Osteocyte (in vitro differentiated cells): ENCODE measurements around the gene CCNL2. TPM values are rescaled to one million over a fixed set of nuclear protein-coding genes. Genes with fewer than 3 reads are reported as not detected.

ENCODE experiments used
- DNase-seq: peaks from one replicate; pipeline ENCODE4 v3.0.0; 2021; ENCODE audit warnings: mixed read lengths; ENCODE audit not compliant: unreplicated experiment; ENCODE audit errors: extremely low spot score
- H3K27ac Mint-ChIP-seq: one replicate; pipeline ENCODE4 v1.8.0; 2021; ENCODE audit warnings: mild to moderate bottlenecking, mixed read lengths; ENCODE audit not compliant: unreplicated experiment
- H3K27me3 Mint-ChIP-seq: one replicate; pipeline ENCODE4 v1.8.0; 2021; ENCODE audit warnings: mixed read lengths; ENCODE audit not compliant: unreplicated experiment
- H3K36me3 Mint-ChIP-seq: one replicate; pipeline ENCODE4 v1.8.0; 2021; ENCODE audit warnings: mixed read lengths; ENCODE audit not compliant: unreplicated experiment
- H3K4me1 Mint-ChIP-seq: one replicate; pipeline ENCODE4 v1.8.0; 2021; ENCODE audit warnings: mixed read lengths; ENCODE audit not compliant: unreplicated experiment
- H3K4me3 Mint-ChIP-seq: one replicate; pipeline ENCODE4 v1.8.0; 2021; ENCODE audit warnings: mild to moderate bottlenecking, moderate library complexity, mixed read lengths; ENCODE audit not compliant: unreplicated experiment
- H3K9me3 Mint-ChIP-seq: one replicate; pipeline ENCODE4 v1.8.0; 2021; ENCODE audit warnings: mixed read lengths; ENCODE audit not compliant: unreplicated experiment
- CTCF ChIP-seq: fragments of 200-600 bp; sonication (generic); IDR thresholded peaks from 2 replicates; pipeline ENCODE4 v1.5.0; 2021; ENCODE audit warnings: antibody characterized with exemption, mild to moderate bottlenecking, moderate library complexity
- total RNA-seq: library from RNA; stranded (reverse); gene quantifications from 2 replicates; pipeline ENCODE4 v1.2.1, GENCODE V29; 2021

Gene CCNL2
- total RNA-seq, 1 donor from 2014 or later = 262 TPM

- no peak for DNase-seq
- peaks cover 29% of the 10 kb centered on the region for H3K4me1 Mint-ChIP-seq
- peak overlapping the region; percentile 85 for H3K4me3 Mint-ChIP-seq
- peak overlapping the region; percentile 83 for H3K27ac Mint-ChIP-seq
- peaks cover 33% of the 10 kb centered on the region for H3K36me3 Mint-ChIP-seq
- no peaks in the 10 kb centered on the region for H3K9me3 Mint-ChIP-seq
- no peak for TF ChIP-seq CTCF
- H3K27me3 Mint-ChIP-seq = no peaks in the 10 kb centered on the region
Measured at GRCh38 chr1:1398677-1399186, 403 bp downstream of the CCNL2 start.

- peaks cover 29% of the 10 kb centered on the region for H3K4me1 Mint-ChIP-seq
Measured at GRCh38 chr1:1397839-1398523, 1.2 kb downstream of the CCNL2 start.

GRCh38 chr1:1395166-1395565, 4.0 kb downstream of the CCNL2 start:
- no peak overlapping the region for H3K4me3 Mint-ChIP-seq
- TF ChIP-seq CTCF = no peak
- no peaks in the 10 kb centered on the region for H3K9me3 Mint-ChIP-seq
- no peaks in the 10 kb centered on the region for H3K27me3 Mint-ChIP-seq
- peaks cover 12% of the 10 kb centered on the region for H3K4me1 Mint-ChIP-seq
- peaks cover 39% of the 10 kb centered on the region for H3K36me3 Mint-ChIP-seq
- H3K27ac Mint-ChIP-seq = no peak overlapping the region
- DNase-seq = no peak

More at GRCh38 chr1:1397839-1398523, 1.2 kb downstream of the CCNL2 start:
- DNase-seq = no peak
- H3K27ac Mint-ChIP-seq = peak overlapping the region; percentile 83
- peaks cover 28% of the 10 kb centered on the region for H3K36me3 Mint-ChIP-seq
- no peak for TF ChIP-seq CTCF
- H3K4me3 Mint-ChIP-seq = peak overlapping the region; percentile 85
- H3K9me3 Mint-ChIP-seq = no peaks in the 10 kb centered on the region
- H3K27me3 Mint-ChIP-seq = no peaks in the 10 kb centered on the region

GRCh38 chr1:1394116-1394515, 5.0 kb downstream of the CCNL2 start:
- DNase-seq = no peak
- TF ChIP-seq CTCF = no peak
- no peak overlapping the region for H3K27ac Mint-ChIP-seq
- H3K4me1 Mint-ChIP-seq = peaks cover 9% of the 10 kb centered on the region
- peaks cover 45% of the 10 kb centered on the region for H3K36me3 Mint-ChIP-seq
- H3K4me3 Mint-ChIP-seq = no peak overlapping the region
- H3K9me3 Mint-ChIP-seq = no peaks in the 10 kb centered on the region
- H3K27me3 Mint-ChIP-seq = no peaks in the 10 kb centered on the region

GRCh38 chr1:1393428-1393827, 5.7 kb downstream of the CCNL2 start:
- Mint-ChIP-seq H3K4me1 (peaks cover 9% of the 10 kb centered on the region), H3K4me3 (no peak overlapping the region), H3K36me3 (peaks cover 49% of the 10 kb centered on the region), H3K9me3 (no peaks in the 10 kb centered on the region), H3K27me3 (no peaks in the 10 kb centered on the region), H3K27ac (no peak overlapping the region)
- TF ChIP-seq CTCF = no peak
- DNase-seq = no peak
